ENCODE measurements around the gene RXFP1.

The RXFP1 gene

GRCh38 chr4:158521484-158522088 is at the start of gene RXFP1:
TSS of gene RXFP1 (plus strand) at chr4:158521882. CDS start at chr4:158521977, 95 bp downstream.
- DNase-seq, result no peak

GRCh38 chr4:158481811-158482210 is 39.9 kb upstream of the RXFP1 start:
- DNase-seq, result no peak

- no peak for DNase-seq
Observed at GRCh38 chr4:158484173-158484885, 37.4 kb upstream of the RXFP1 start.

GRCh38 chr4:158490629-158491028 is 31.1 kb upstream of the RXFP1 start:
- no peak for DNase-seq

- no peak for DNase-seq
Observed at GRCh38 chr4:158492391-158492790, 29.3 kb upstream of the RXFP1 start.

GRCh38 chr4:158496030-158496741 is 25.5 kb upstream of the RXFP1 start:
- peak; percentile 0 to 30 for DNase-seq

- DNase-seq, result no peak
Observed at GRCh38 chr4:158500054-158500453, 21.6 kb upstream of the RXFP1 start.

- DNase-seq, result peak in 1 of 2 donors; percentile 56
Observed at GRCh38 chr4:158513256-158513655, 8.4 kb upstream of the RXFP1 start.

GRCh38 chr4:158519226-158519625 is 2.5 kb upstream of the RXFP1 start:
- no peak for DNase-seq

- no peak for DNase-seq
Observed at GRCh38 chr4:158523990-158524535, 2.4 kb downstream of the RXFP1 start.

- no peak for DNase-seq
Observed at GRCh38 chr4:158527516-158527915, 5.8 kb downstream of the RXFP1 start.

GRCh38 chr4:158529505-158529904 is 7.8 kb downstream of the RXFP1 start:
- no peak for DNase-seq

GRCh38 chr4:158530381-158530780 is 8.7 kb downstream of the RXFP1 start:
- no peak for DNase-seq

GRCh38 chr4:158530898-158531297 is 9.2 kb downstream of the RXFP1 start:
- no peak for DNase-seq

GRCh38 chr4:158532556-158533231 is 11.0 kb downstream of the RXFP1 start:
- no peak for DNase-seq

GRCh38 chr4:158534727-158535126 is 13.0 kb downstream of the RXFP1 start:
- no peak for DNase-seq

- DNase-seq, result peak in 1 of 2 donors; percentile 61
Observed at GRCh38 chr4:158535130-158535614, 13.5 kb downstream of the RXFP1 start.

GRCh38 chr4:158536833-158537232 is 15.2 kb downstream of the RXFP1 start:
- no peak for DNase-seq

GRCh38 chr4:158538176-158538575 is 16.5 kb downstream of the RXFP1 start:
- peak in 1 of 2 donors; percentile 27 for DNase-seq

GRCh38 chr4:158538911-158539310 is 17.2 kb downstream of the RXFP1 start:
- DNase-seq, result peak in 1 of 2 donors; percentile 71

GRCh38 chr4:158540125-158540907 is 18.6 kb downstream of the RXFP1 start:
- DNase-seq, result no peak

- DNase-seq, result no peak
Observed at GRCh38 chr4:158541506-158541905, 19.8 kb downstream of the RXFP1 start.

Measured in bone marrow (tissue), 2 donors.